ENCODE measurements around the gene NVL. TPM values are rescaled to one million over a fixed set of nuclear protein-coding genes. Genes with fewer than 3 reads are reported as not detected.

NVL gene
- total RNA-seq, 1 experiment from 2014 or later: 21.9 TPM

GRCh38 chr1:224183591-224184312, 146.2 kb downstream of the NVL start:
- TF ChIP-seq TCF7L2 (IDR thresholded peaks at IDR 0.05; ENCODE audit: borderline replicate concordance, extremely low read depth, insufficient read depth, insufficient read length) (no peak), EGR1 (IDR thresholded peaks at IDR 0.05; ENCODE audit: low read depth) (peak; percentile 59), EZH2 (IDR thresholded peaks at IDR 0.05) (no peak), SIN3A (IDR thresholded peaks at IDR 0.05; ENCODE audit: low read depth) (peak; percentile 32; the same call in 1 of the 2 replicates), ZNF274 (IDR thresholded peaks at IDR 0.05; ENCODE audit: low read depth, low read length) (no peak), MAX (IDR thresholded peaks at IDR 0.05) (peak; percentile 55), SRF (IDR thresholded peaks at IDR 0.05; ENCODE audit: low read depth) (peak; percentile 97), ZFX (IDR thresholded peaks at IDR 0.05) (peak; percentile 95)
- Histone ChIP-seq H3K9me2 (ENCODE audit: insufficient read depth) (no peaks in the 10 kb centered on the region), H2AFZ (ENCODE audit: low read depth, low read length, poor library complexity, severe bottlenecking) (peak overlapping the region; percentile 32), H3K27me3 (ENCODE audit: insufficient read depth, low read length) (no peaks in the 10 kb centered on the region), H3K36me3 (ENCODE audit: control insufficient read depth in 1 of 2, insufficient read depth in 2 of 2, low read length in 2 of 2) (no peaks in the 10 kb centered on the region), H3K4me3 (replicated peaks in 1 of 2; ENCODE audit: low read depth in 1 of 2, low read length in 2 of 2) (peak overlapping the region; percentile 78 to 89), H3K4me1 (ENCODE audit: control insufficient read depth in 1 of 2, insufficient read depth in 2 of 2, low read length in 2 of 2) (peaks cover 2 to 23% of the 10 kb centered on the region in 2 experiments; a peak in 3 of 4 replicates), H3K9me3 (ENCODE audit: control insufficient read depth in 1 of 2, insufficient read depth in 1 of 2, low read depth in 1 of 2, low read length in 2 of 2) (no peaks in the 10 kb centered on the region), H3K4me2 (ENCODE audit: low read length) (peak overlapping the region; percentile 90), H3K27ac (ENCODE audit: low read depth, low read length) (peak overlapping the region; percentile 86), H4K20me1 (ENCODE audit: insufficient read depth) (no peaks in the 10 kb centered on the region), H3K9ac (ENCODE audit: low read length) (peak overlapping the region; percentile 90), H3K79me2 (ENCODE audit: insufficient read depth, low read length) (peaks cover 53% of the 10 kb centered on the region)
- DNase-seq (ENCODE audit: low read depth, low spot score): no peak
- peak; percentile 78 for ATAC-seq
- no TSS peak for BruUV-seq (replicated peaks)
- RAD21 ChIA-PET (ENCODE audit: low non-redundant PET in 1 of 2, low total read pairs in 2 of 2, uncharacterized antibody in 2 of 2, unreplicated experiment in 2 of 2): interaction anchor here in 1 of 2 experiments (1.2 kb wide), 1 partner anchor 146 kb away, joined by 3 read pairs; the partner anchor contains the start of gene NVL
- POLR2A ChIA-PET: no interaction called here
- CTCF ChIA-PET: no interaction called here
- intact Hi-C loops (cut with micrococcal nuclease): no loop called here

Data from HCT116 (cell line).